Stimulated activated CD4-positive, alpha-beta T cell treated with anti-CD3 and anti-CD28 coated beads, Interleukin-15, amount 100 ng/mL, for 48 hours (primary cell): Measurements from ENCODE around the gene SPRR2F.

Source experiments
- DNase-seq, 2 donors: peaks; one replicate each; pipeline ENCODE4 v3.0.0-alpha.2; 2020; ENCODE audit warnings: low read depth in 2 of 2

The SPRR2F gene

DNA sequence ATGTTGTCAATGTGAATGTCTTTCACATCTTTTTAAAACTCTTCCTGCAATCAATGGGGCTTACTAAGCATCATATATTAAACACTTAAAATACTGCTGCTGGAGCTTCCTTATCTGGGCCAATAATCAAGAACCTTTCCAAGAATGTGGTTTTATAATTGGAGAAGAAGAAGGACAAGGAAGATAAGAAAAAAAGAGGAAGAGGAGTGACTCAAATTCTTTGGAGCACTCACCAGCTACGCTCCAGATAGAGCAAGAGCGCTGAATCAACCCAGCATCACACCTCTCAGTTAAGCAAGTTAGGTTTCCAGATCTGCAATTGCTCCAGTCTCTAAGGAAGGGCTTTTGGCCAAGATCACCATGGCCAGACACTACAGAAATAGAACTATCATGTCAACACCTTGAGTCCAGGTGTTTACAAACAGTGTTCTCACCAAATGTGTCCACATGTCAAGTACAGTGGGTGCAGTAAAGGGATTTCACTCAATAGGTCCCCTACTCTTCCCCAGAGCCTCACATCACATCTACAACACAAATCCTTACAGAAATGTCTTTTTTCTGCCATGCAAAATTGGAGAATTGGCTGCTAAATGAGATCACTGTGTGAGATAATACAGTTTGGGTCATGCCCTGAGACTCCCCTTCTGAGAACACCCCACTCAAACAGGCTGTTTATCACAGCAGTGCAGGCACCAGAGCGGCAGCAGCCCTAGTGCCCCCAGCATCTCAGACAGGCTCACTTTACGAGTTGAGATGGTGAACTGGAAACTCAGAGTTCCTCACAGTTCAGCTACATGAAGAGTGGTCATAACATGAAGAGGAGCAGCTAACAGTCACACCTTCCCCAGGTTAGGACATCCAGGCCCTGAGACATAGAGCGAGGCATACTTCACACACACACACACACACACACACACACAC, 40.2 kb downstream of the SPRR2F start:
- no peak for DNase-seq

DNA sequence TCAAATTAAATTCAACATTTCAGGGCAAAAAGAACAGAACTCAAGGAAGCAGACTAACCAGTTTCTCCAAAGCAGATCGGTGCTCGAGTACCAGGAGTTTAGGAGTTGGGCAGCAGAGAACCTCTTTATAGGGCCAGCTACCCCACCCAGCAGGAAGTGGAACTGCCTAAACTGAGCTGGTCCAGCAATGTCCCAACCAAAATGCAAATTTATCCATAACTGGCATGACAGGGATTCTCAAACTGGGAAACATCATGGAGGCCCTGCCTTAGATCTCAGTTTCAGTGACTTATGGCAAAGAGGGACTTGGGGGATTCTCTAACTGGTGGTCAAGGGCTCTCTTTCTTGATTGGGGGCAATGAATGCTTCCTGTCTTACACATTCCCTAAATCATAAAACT, 41.8 kb downstream of the SPRR2F start, which contains the start of gene SPRR2B:
SPRR2B (minus strand) TSS at position 101 of the 400 bp plus-strand sequence. CDS start 772 bp downstream, outside the sequence.
- DNase-seq = no peak

DNA sequence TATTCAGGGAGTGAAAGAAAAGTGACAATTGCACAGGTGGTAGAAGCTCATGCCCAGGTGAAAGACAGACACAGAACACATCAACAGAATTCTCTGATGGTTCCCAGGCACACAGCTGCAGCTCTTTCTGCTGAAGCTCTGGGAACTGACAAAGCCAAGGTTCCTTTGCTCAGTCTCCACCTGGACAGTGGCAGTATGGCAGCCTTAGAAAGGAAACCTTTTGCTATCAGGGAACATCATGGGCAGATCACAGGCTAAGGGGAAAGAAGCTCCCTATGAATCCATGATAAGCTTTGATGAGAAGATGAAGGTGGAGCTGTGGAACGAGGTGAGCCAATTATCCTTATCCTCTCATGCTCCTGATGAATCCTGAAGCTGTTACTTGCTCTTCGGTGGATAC, 43.1 kb downstream of the SPRR2F start:
- no peak for DNase-seq
